Urinary bladder (tissue), 4 donors: ENCODE measurements around the gene RAP1A. TPM values are rescaled to one million over a fixed set of nuclear protein-coding genes. Genes with fewer than 3 reads are reported as not detected.

Source experiments
- DNase-seq: peaks from one replicate; pipeline ENCODE4 v3.0.0-alpha.2; 2015; ENCODE audit errors: extremely low spot score
- H3K27ac ChIP-seq: one replicate; pipeline ENCODE4 v1.5.1; 2013; ENCODE audit warnings: low read depth, mild to moderate bottlenecking, moderate library complexity
- H3K36me3 ChIP-seq: one replicate; pipeline ENCODE4 v1.6.1; 2013; ENCODE audit warnings: mild to moderate bottlenecking, moderate library complexity; ENCODE audit not compliant: insufficient read depth
- H3K4me1 ChIP-seq: one replicate; pipeline ENCODE4 v1.6.1; 2013; ENCODE audit warnings: mild to moderate bottlenecking, moderate library complexity; ENCODE audit not compliant: insufficient read depth
- H3K4me3 ChIP-seq: one replicate; pipeline ENCODE4 v1.5.1; 2013; ENCODE audit warnings: low read depth, low read length
- WGBS: extraction: QIAGEN DNeasy Blood & Tissue Kit; methylation state at CpG from one replicate; pipeline ENCODE4 v1.1.7; 2013; 5-methylcytosine and 5-hydroxymethylcytosine counted together
- polyA plus RNA-seq: library from polyadenylated mRNA; stranded (reverse); fragments of 200-250 nt; gene quantifications from one replicate; pipeline ENCODE4 v1.2.3, GENCODE V29; 2013
- small RNA-seq: library from RNA; depleted of rRNA; stranded (forward); fragments of <200 nt; gene quantifications from one replicate; pipeline ENCODE3, GENCODE V24; 2014
- total RNA-seq: library from RNA; depleted of rRNA; stranded (reverse); fragments of >200 nt; gene quantifications from one replicate; pipeline ENCODE4 v1.2.3, GENCODE V29; 2014
- donor health status: healthy with polysubstance abuse.
- donor health status: healthy.

Gene RAP1A
- total and polyA plus RNA-seq, 2 donors = 89.8 to 199 TPM

DNA sequence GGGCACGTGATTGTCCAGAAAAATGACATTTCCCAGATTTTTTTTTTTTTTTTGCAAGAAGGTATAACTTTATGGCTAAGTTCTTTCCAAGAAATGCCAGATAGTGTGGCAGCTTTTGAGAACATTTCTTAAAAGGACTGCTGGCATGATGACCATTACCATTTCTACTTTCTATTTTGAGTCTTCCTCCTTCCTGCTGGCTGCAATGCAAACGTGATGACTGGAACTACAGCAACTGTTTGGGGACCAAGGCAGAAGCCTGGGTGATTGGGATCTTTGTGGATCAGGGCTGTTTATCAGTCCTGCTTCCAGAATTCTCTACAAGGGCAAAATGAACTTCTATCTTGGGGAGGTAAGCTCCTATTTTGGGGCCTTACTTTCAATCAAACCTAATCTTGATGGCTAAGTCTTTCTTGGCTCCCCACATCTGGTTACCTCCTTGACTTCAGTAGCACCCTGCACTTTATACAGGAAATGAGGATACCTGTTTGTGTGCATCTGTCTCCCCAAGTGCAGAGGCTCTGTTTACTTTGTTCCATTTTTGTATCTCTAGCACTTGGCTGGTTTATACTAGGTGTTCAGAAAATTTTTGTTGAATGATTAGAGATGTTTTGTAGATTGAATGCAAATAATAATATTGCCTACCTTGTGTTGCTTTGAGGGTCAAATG, 132.5 kb downstream of the RAP1A start:
- 47% methylated on average over 2 of the region's 2 CpGs for WGBS
- no peak for DNase-seq
- Histone ChIP-seq H3K27ac (no peak overlapping the region), H3K36me3 (no peaks in the 10 kb centered on the region), H3K4me3 (no peak overlapping the region), H3K4me1 (no peaks in the 10 kb centered on the region)

DNA sequence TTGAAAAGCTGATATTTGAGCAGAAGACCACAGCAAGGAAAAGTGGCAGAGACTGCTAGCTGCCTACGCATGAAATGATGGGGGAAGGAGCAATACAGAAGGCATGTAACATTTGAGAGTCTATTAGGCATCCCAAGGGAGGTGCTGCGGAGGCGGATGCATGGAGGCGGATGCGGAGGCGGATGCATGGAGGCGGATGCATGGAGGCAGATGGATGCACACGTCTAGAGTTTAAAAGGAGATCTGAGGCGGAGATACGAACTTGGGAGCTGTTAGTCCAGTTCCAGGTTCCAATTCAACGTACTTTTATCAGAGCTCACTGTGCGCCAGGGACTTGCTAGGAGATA, 135.4 kb downstream of the RAP1A start:
- H3K4me3 ChIP-seq = peak overlapping the region; percentile 88
- peak overlapping the region; percentile 69 for H3K27ac ChIP-seq
- H3K4me1 ChIP-seq = no peaks in the 10 kb centered on the region
- peak; percentile 52 for DNase-seq
- no peaks in the 10 kb centered on the region for H3K36me3 ChIP-seq
- WGBS = under 1% methylated on average over 12 of the region's 12 CpGs

DNA sequence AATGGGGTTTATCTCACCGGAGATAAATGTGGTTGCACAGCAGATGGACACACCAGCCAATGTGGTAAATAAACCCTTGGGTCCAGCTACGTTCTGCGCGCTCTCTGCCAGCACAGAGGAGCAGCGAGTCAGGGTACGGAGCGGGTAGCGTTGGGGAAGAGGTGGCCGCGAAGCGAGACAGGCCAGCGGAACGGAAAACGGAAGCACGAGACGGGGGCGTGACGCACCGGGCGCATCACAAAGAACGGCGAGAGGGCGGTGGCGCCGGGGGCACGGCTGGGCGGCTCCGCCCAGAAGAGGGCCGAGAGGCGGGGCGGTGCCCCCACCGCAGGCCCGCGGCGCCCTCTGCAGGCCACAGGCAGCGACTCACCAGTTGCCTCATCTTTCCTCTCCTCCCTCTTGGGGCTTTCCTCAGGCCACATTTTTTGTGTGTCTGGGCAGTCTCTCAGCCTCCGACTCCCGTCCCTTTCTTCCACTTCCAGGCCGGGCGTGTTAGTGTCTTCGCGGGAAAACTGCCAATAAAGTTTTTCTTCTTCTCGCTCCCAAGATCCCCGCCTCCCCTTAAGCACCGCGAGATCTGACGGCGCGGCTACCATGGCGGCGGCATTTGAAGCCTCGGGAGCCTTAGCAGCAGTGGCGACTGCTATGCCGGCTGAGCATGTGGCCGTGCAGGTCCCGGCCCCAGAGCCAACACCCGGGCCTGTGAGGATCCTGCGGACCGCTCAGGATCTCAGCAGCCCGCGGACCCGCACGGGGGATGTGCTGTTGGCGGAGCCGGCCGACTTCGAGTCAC, 135.9 kb downstream of the RAP1A start, which contains the start of gene DDX20:
Gene DDX20, plus strand, starts transcription at position 571 of the 793 bp plus-strand sequence. Its CDS starts 24 bp downstream, at position 595.
- under 1% methylated on average over 67 of the region's 67 CpGs for WGBS
- H3K27ac ChIP-seq = peak within 1 kb of the TSS; percentile 85
- peak within 1 kb of the TSS; percentile 88 for H3K4me3 ChIP-seq
- H3K36me3 ChIP-seq = no peaks in the 10 kb centered on the region
- peak; percentile 96 for DNase-seq
- no peaks in the 10 kb centered on the region for H3K4me1 ChIP-seq

DNA sequence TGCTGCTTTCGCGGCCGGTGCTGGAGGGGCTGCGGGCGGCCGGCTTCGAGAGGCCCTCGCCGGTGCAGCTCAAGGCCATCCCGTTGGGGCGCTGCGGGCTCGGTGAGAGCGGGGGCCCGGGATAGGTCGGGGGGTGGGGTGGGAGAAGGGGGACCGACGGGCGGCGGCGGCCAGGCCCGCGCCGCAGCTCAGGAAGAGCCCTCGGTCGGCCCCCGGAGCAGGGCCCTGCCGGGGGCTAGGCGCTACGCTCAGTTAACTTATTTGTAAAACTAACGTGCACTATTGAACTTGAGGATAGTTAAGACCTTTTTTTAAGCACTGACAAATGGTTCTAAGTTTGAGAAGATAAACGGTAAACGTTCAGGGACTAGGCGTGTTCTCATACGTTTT, 136.5 kb downstream of the RAP1A start:
- DNase-seq = no peak
- WGBS = under 1% methylated on average over 35 of the region's 35 CpGs
- peak overlapping the region; percentile 88 for H3K4me3 ChIP-seq
- no peaks in the 10 kb centered on the region for H3K4me1 ChIP-seq
- H3K36me3 ChIP-seq = no peaks in the 10 kb centered on the region
- H3K27ac ChIP-seq = no peak overlapping the region

DNA sequence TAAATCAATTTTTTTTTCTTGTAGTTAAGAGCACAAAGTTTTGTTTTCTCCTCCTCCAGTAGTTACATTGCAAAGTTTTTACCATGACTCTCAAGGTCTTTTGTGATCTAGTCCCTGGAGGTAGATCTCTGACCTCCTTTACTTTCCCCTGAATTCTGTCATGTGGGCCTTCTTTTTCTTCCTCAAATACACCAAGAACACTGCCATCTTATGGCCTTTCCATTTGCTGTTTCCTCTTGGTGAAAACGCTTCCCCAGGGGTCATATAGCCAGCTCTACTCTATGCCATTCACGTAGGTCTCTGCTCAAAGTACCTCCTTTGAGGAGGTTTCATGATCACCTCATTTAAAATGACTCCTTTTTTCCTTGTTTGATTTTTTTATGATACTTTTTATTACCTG, 138.8 kb downstream of the RAP1A start:
- Histone ChIP-seq H3K4me1 (no peaks in the 10 kb centered on the region), H3K36me3 (peaks cover 4% of the 10 kb centered on the region), H3K27ac (no peak overlapping the region), H3K4me3 (no peak overlapping the region)
- DNase-seq = no peak
- WGBS = 56% methylated on average over 2 of the region's 2 CpGs

DNA sequence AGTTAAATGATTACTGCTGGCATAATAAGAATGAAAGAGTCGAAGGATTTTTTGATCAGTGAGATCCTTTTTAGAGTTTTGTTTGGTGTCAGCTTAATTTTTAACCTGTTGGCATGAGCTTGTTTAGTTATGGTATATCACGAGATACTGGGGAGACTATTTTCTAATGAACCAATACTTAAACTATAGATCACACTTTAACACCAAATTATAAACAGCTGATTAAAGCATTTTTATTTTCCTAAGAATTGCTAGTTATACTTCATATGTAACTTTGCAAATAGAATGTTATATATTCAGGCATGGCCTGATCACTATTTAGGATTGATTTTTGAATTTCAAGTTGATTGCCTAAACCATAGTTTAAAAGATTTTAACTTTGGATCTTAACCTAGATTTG, 142.1 kb downstream of the RAP1A start:
- Histone ChIP-seq H3K4me3 (no peak overlapping the region), H3K4me1 (no peaks in the 10 kb centered on the region), H3K36me3 (peaks cover 8% of the 10 kb centered on the region), H3K27ac (no peak overlapping the region)
- DNase-seq = no peak
- 95% methylated on average over 2 of the region's 2 CpGs for WGBS

DNA sequence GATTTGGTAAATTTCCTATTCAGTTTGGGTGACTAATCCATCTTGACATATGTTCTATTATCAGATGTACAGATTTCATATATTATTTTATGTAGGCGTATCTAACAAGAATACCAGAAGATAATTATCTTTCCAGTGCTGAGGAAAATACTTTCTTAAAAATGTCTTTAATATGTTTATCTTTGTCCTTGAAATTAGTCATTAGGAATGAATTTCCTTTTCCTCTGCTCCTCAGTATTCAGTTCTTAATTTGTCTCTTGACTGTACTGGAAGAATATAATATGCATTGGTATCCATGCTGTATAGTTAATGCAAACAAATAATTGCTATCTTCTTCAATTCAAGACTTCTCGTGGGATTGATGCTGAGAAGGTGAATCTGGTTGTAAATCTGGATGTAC, 142.7 kb downstream of the RAP1A start:
- no peak for DNase-seq
- WGBS = 92% methylated on average over 2 of the region's 2 CpGs
- Histone ChIP-seq H3K4me3 (no peak overlapping the region), H3K27ac (no peak overlapping the region), H3K36me3 (peaks cover 8% of the 10 kb centered on the region), H3K4me1 (no peaks in the 10 kb centered on the region)

Small RNA genes lying within 50 kb of the gene (small RNA-seq; reads per million reads assigned to genes)
- gene INKA2 = 0.50 reads per million, percentile 47 among the genes with 10 or more reads in this experiment
- not detected for gene RNU6-151P

Other genes starting within 250 kb of the RAP1A start
- 2.5 TPM for gene OVGP1, start 192.1 kb upstream of the RAP1A start, total RNA-seq
- gene OVGP1, start 192.1 kb upstream of the RAP1A start, polyA plus RNA-seq = 1.5 TPM
- gene WDR77, start 170.5 kb upstream of the RAP1A start, total RNA-seq = 21.8 TPM
- gene WDR77, start 170.5 kb upstream of the RAP1A start, polyA plus RNA-seq = 27.3 TPM
- gene ATP5PB, start 170.3 kb upstream of the RAP1A start, total RNA-seq = 342 TPM
- gene ATP5PB, start 170.3 kb upstream of the RAP1A start, polyA plus RNA-seq = 303 TPM
- gene C1orf162, start 145.8 kb upstream of the RAP1A start, total RNA-seq = 3.1 TPM
- gene C1orf162, start 145.8 kb upstream of the RAP1A start, polyA plus RNA-seq = 28.7 TPM
- gene ADORA3, start 116.2 kb upstream of the RAP1A start, total RNA-seq = 1.6 TPM
- gene ADORA3, start 116.2 kb upstream of the RAP1A start, polyA plus RNA-seq = 8.5 TPM
- gene TMIGD3, start 116.2 kb upstream of the RAP1A start, total RNA-seq = 0.74 TPM
- gene TMIGD3, start 116.2 kb upstream of the RAP1A start, polyA plus RNA-seq = 5.0 TPM
- 7.4 TPM for gene INKA2, start 119.6 kb downstream of the RAP1A start, total RNA-seq
- 5.4 TPM for gene INKA2, start 119.6 kb downstream of the RAP1A start, polyA plus RNA-seq
- 18.9 TPM for gene DDX20, start 136.1 kb downstream of the RAP1A start, total RNA-seq
- gene DDX20, start 136.1 kb downstream of the RAP1A start, polyA plus RNA-seq = 7.4 TPM